ENCODE results near the gene C12orf60.

Gene C12orf60

GRCh38 chr12:14772946-14773345, 30.5 kb upstream of the C12orf60 start:
- H3K9me3 ChIP-seq (ENCODE audit: control extremely low read depth in 1 of 5, control insufficient read depth in 4 of 5, insufficient read depth in 2 of 5, low read depth in 1 of 5, low read length in 4 of 5) = no peaks in the 10 kb centered on the region
- H3K4me1 ChIP-seq (ENCODE audit: control extremely low read depth in 1 of 4, control insufficient read depth in 4 of 4, insufficient read depth in 4 of 4, low read length in 3 of 4) = peaks cover 17 to 61% (median 43%) of the 10 kb centered on the region in 4 experiments
- WGBS (ENCODE audit: insufficient coverage) = no CpG with 5 or more reads among the region's 5 CpGs
- no peak for DNase-seq
- H3K27ac ChIP-seq (ENCODE audit: insufficient read depth in 1 of 2, low read depth in 1 of 2, low read length in 2 of 2, poor library complexity in 1 of 2, severe bottlenecking in 2 of 2) = no peak overlapping the region
- H3K36me3 ChIP-seq (ENCODE audit: control insufficient read depth in 4 of 4, insufficient read depth in 4 of 4, low read length in 3 of 4) = no peaks in the 10 kb centered on the region
- peak overlapping the region in 3 of 7 experiments; percentile 89 to 95 (median 90) for H3K4me3 ChIP-seq (ENCODE audit: control insufficient read depth in 1 of 7, extremely low read depth in 1 of 7, insufficient read depth in 4 of 7, low read depth in 2 of 7, low read length in 6 of 7)
- POLR2A ChIA-PET = interaction anchor here (1.2 kb wide), 1 partner anchor 114 kb away, joined by 3 read pairs; no protein-coding TSS in a partner anchor
- H3K27me3 ChIP-seq (replicated peaks in 2 of 5; ENCODE audit: control insufficient read depth in 4 of 5, insufficient read depth in 5 of 5, low read length in 4 of 5) = no peaks in the 10 kb centered on the region
- CTCF ChIA-PET = interaction anchor here (0.6 to 8.6 kb wide), 6 partner anchors 9 to 75 kb away, joined by 3 to 64 read pairs (median 3); partner anchors contain the start of genes C12orf60 and WBP11

DNA sequence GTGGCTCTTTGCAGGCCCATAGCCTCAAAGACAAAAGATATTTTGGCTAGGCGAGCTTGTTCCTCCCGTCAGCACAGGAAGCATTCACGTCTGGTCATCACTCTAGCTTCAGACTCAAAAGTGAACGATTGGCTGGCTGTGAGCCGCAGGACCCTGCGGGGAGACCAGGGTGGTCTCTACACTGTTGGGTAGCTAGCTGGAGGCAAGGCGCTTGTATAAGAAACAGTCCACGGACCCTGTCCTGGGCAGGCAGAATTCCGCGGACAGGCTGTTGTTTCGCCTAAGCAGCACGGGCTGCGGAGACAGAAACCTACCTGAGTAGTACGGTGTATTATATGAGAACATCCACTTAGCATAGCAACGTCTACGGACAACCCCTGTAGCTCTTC, 29.8 kb upstream of the C12orf60 start:
- DNase-seq = peak in 1 of 3 donors; percentile 7
- POLR2A ChIA-PET = interaction anchor here (1.2 kb wide), 1 partner anchor 114 kb away, joined by 3 read pairs; no protein-coding TSS in a partner anchor
- Histone ChIP-seq H3K36me3 (ENCODE audit: control insufficient read depth in 4 of 4, insufficient read depth in 4 of 4, low read length in 3 of 4) (no peaks in the 10 kb centered on the region), H3K27me3 (replicated peaks in 2 of 5; ENCODE audit: control insufficient read depth in 4 of 5, insufficient read depth in 5 of 5, low read length in 4 of 5) (no peaks in the 10 kb centered on the region), H3K4me1 (ENCODE audit: control extremely low read depth in 1 of 4, control insufficient read depth in 4 of 4, insufficient read depth in 4 of 4, low read length in 3 of 4) (peaks cover 17 to 61% (median 41%) of the 10 kb centered on the region in 4 experiments), H3K27ac (ENCODE audit: insufficient read depth in 1 of 2, low read depth in 1 of 2, low read length in 2 of 2, poor library complexity in 1 of 2, severe bottlenecking in 2 of 2) (no peak overlapping the region), H3K9me3 (ENCODE audit: control extremely low read depth in 1 of 5, control insufficient read depth in 4 of 5, insufficient read depth in 2 of 5, low read depth in 1 of 5, low read length in 4 of 5) (no peaks in the 10 kb centered on the region), H3K4me3 (ENCODE audit: control insufficient read depth in 1 of 7, extremely low read depth in 1 of 7, insufficient read depth in 4 of 7, low read depth in 2 of 7, low read length in 6 of 7) (peak overlapping the region; percentile 78 to 95 (median 90))
- CTCF ChIA-PET = interaction anchor here (1.1 to 8.6 kb wide), 5 partner anchors 10 to 75 kb away, joined by 3 to 64 read pairs (median 3); partner anchors contain the start of genes C12orf60 and WBP11
- 18% methylated on average over 12 of the region's 16 CpGs for WGBS (ENCODE audit: insufficient coverage)

DNA sequence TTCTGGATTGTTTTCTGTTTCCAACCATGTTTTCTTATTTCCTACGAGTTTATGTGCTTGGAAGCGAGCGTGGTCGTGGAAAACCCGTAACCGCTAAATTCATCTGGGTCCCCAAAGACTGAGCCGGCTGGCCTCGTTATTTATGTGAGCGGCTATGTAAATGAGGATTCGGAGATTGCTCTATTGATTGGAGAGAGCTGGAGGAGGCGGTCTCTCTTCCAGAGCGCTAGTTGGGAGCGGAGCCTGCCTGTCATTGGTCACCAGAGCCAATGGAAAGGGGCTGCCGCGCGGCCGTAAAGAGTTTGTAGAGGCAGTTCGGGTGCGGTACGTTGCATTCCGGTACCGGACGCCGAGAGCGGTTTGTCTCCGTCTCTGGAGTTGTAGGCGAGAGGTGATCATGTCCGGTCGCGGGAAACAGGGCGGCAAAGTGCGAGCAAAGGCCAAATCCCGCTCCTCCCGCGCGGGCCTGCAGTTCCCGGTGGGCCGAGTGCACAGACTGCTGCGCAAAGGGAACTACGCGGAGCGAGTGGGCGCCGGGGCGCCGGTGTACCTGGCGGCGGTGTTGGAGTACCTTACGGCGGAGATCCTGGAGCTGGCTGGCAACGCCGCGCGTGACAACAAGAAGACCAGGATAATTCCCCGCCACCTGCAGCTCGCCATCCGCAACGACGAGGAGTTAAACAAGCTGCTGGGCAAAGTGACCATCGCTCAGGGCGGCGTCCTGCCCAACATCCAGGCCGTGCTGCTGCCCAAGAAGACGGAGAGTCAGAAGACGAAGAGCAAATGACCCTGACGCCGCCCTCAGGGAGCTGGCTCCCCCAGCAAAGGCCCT, 29.2 kb upstream of the C12orf60 start:
- Histone ChIP-seq H3K27ac (ENCODE audit: insufficient read depth in 1 of 2, low read depth in 1 of 2, low read length in 2 of 2, poor library complexity in 1 of 2, severe bottlenecking in 2 of 2) (peak overlapping the region; percentile 58 to 80), H3K27me3 (replicated peaks in 2 of 5; ENCODE audit: control insufficient read depth in 4 of 5, insufficient read depth in 5 of 5, low read length in 4 of 5) (no peaks in the 10 kb centered on the region), H3K36me3 (ENCODE audit: control insufficient read depth in 4 of 4, insufficient read depth in 4 of 4, low read length in 3 of 4) (no peaks in the 10 kb centered on the region), H3K9me3 (ENCODE audit: control extremely low read depth in 1 of 5, control insufficient read depth in 4 of 5, insufficient read depth in 2 of 5, low read depth in 1 of 5, low read length in 4 of 5) (no peaks in the 10 kb centered on the region), H3K4me3 (ENCODE audit: control insufficient read depth in 1 of 7, extremely low read depth in 1 of 7, insufficient read depth in 4 of 7, low read depth in 2 of 7, low read length in 6 of 7) (peak overlapping the region; percentile 78 to 95 (median 90)), H3K4me1 (ENCODE audit: control extremely low read depth in 1 of 4, control insufficient read depth in 4 of 4, insufficient read depth in 4 of 4, low read length in 3 of 4) (peaks cover 17 to 55% (median 37%) of the 10 kb centered on the region in 4 experiments)
- ChIA-PET POLR2A (interaction anchor here (1.0 to 1.2 kb wide), 2 partner anchors 10 to 113 kb away, joined by 3 read pairs; no protein-coding TSS in a partner anchor), CTCF (interaction anchor here (1.0 to 8.6 kb wide), 6 partner anchors 14 to 74 kb away, joined by 3 to 64 read pairs (median 3); partner anchors contain the start of genes C12orf60 and WBP11)
- DNase-seq = peak; percentile 95 to 97 (median 97)
- 0% methylated on average over 52 of the region's 67 CpGs for WGBS (ENCODE audit: insufficient coverage)

GRCh38 chr12:14774906-14775635, 28.4 kb upstream of the C12orf60 start:
- ChIA-PET POLR2A (interaction anchor here (1.0 kb wide), 1 partner anchor 9 kb away, joined by 3 read pairs; no protein-coding TSS in a partner anchor), CTCF (interaction anchor here (1.0 to 8.6 kb wide), 12 partner anchors 10 to 232 kb away, joined by 3 to 64 read pairs (median 4); partner anchors contain the start of genes C12orf60, ERP27 and WBP11)
- Histone ChIP-seq H3K27ac (ENCODE audit: insufficient read depth in 1 of 2, low read depth in 1 of 2, low read length in 2 of 2, poor library complexity in 1 of 2, severe bottlenecking in 2 of 2) (peak overlapping the region; percentile 58 to 80), H3K4me1 (ENCODE audit: control extremely low read depth in 1 of 4, control insufficient read depth in 4 of 4, insufficient read depth in 4 of 4, low read length in 3 of 4) (peaks cover 17 to 47% (median 33%) of the 10 kb centered on the region in 4 experiments), H3K27me3 (replicated peaks in 2 of 5; ENCODE audit: control insufficient read depth in 4 of 5, insufficient read depth in 5 of 5, low read length in 4 of 5) (no peaks in the 10 kb centered on the region), H3K36me3 (ENCODE audit: control insufficient read depth in 4 of 4, insufficient read depth in 4 of 4, low read length in 3 of 4) (no peaks in the 10 kb centered on the region), H3K9me3 (ENCODE audit: control extremely low read depth in 1 of 5, control insufficient read depth in 4 of 5, insufficient read depth in 2 of 5, low read depth in 1 of 5, low read length in 4 of 5) (no peaks in the 10 kb centered on the region), H3K4me3 (ENCODE audit: control insufficient read depth in 1 of 7, extremely low read depth in 1 of 7, insufficient read depth in 4 of 7, low read depth in 2 of 7, low read length in 6 of 7) (peak overlapping the region; percentile 78 to 95 (median 90))
- WGBS (ENCODE audit: insufficient coverage) = 0% methylated on average over 19 of the region's 34 CpGs
- peak; percentile 35 to 69 (median 61) for DNase-seq

DNA sequence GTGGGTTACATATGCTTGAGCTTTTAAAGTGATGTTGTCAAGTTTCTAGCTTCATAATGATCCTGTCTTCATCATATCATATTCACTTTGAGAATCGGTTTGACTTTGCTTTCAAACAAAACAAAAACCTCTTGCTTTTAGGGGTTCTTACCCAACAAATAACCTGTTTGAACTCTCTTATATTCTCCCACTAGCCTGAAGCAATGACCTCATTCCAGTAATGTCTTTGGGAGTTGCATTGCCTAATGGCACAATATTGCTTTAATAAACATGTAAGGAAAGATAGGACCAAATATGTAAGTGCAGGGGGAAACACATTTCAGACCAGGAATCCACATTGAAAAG, 27.9 kb upstream of the C12orf60 start:
- Histone ChIP-seq H3K27me3 (replicated peaks in 2 of 5; ENCODE audit: control insufficient read depth in 4 of 5, insufficient read depth in 5 of 5, low read length in 4 of 5) (no peaks in the 10 kb centered on the region), H3K4me3 (ENCODE audit: control insufficient read depth in 1 of 7, extremely low read depth in 1 of 7, insufficient read depth in 4 of 7, low read depth in 2 of 7, low read length in 6 of 7) (peak overlapping the region in 6 of 7 experiments; percentile 78 to 95 (median 90)), H3K36me3 (ENCODE audit: control insufficient read depth in 4 of 4, insufficient read depth in 4 of 4, low read length in 3 of 4) (no peaks in the 10 kb centered on the region), H3K9me3 (ENCODE audit: control extremely low read depth in 1 of 5, control insufficient read depth in 4 of 5, insufficient read depth in 2 of 5, low read depth in 1 of 5, low read length in 4 of 5) (no peaks in the 10 kb centered on the region), H3K4me1 (ENCODE audit: control extremely low read depth in 1 of 4, control insufficient read depth in 4 of 4, insufficient read depth in 4 of 4, low read length in 3 of 4) (peaks cover 17 to 42% (median 32%) of the 10 kb centered on the region in 4 experiments), H3K27ac (ENCODE audit: insufficient read depth in 1 of 2, low read depth in 1 of 2, low read length in 2 of 2, poor library complexity in 1 of 2, severe bottlenecking in 2 of 2) (peak overlapping the region; percentile 58 to 80)
- POLR2A ChIA-PET = no interaction called here
- CTCF ChIA-PET = interaction anchor here (1.0 to 8.6 kb wide), 13 partner anchors 9 to 231 kb away, joined by 3 to 64 read pairs (median 4); partner anchors contain the start of genes C12orf60, ERP27 and WBP11
- no CpG with 5 or more reads among the region's 1 CpG for WGBS (ENCODE audit: insufficient coverage)
- DNase-seq = no peak

- H3K4me3 ChIP-seq (ENCODE audit: control insufficient read depth in 1 of 7, extremely low read depth in 1 of 7, insufficient read depth in 4 of 7, low read depth in 2 of 7, low read length in 6 of 7) = peak overlapping the region in 2 of 7 experiments; percentile 78 to 90
These were observed 27.1 kb upstream of the C12orf60 start for GRCh38 chr12:14776236-14776961.

More at GRCh38 chr12:14776236-14776961, 27.1 kb upstream of the C12orf60 start:
- ChIA-PET POLR2A (no interaction called here), CTCF (interaction anchor here (1.0 to 8.6 kb wide), 10 partner anchors 8 to 231 kb away, joined by 3 to 64 read pairs (median 4); partner anchors contain the start of genes C12orf60, ERP27 and WBP11)
- peaks cover 14 to 37% (median 29%) of the 10 kb centered on the region in 4 experiments for H3K4me1 ChIP-seq (ENCODE audit: control extremely low read depth in 1 of 4, control insufficient read depth in 4 of 4, insufficient read depth in 4 of 4, low read length in 3 of 4)
- peak; percentile 14 to 41 (median 40) for DNase-seq
- H3K36me3 ChIP-seq (ENCODE audit: control insufficient read depth in 4 of 4, insufficient read depth in 4 of 4, low read length in 3 of 4) = no peaks in the 10 kb centered on the region
- no peak overlapping the region for H3K27ac ChIP-seq (ENCODE audit: insufficient read depth in 1 of 2, low read depth in 1 of 2, low read length in 2 of 2, poor library complexity in 1 of 2, severe bottlenecking in 2 of 2)
- 100% methylated on average over 3 of the region's 5 CpGs for WGBS (ENCODE audit: insufficient coverage)
- H3K27me3 ChIP-seq (replicated peaks in 2 of 5; ENCODE audit: control insufficient read depth in 4 of 5, insufficient read depth in 5 of 5, low read length in 4 of 5) = no peaks in the 10 kb centered on the region
- no peaks in the 10 kb centered on the region for H3K9me3 ChIP-seq (ENCODE audit: control extremely low read depth in 1 of 5, control insufficient read depth in 4 of 5, insufficient read depth in 2 of 5, low read depth in 1 of 5, low read length in 4 of 5)

Data from common myeloid progenitor, CD34-positive (primary cell).